Colonic mucosa (tissue), 4 donors: ENCODE measurements around the gene TRMT44. TPM values are rescaled to one million over a fixed set of nuclear protein-coding genes. Genes with fewer than 3 reads are reported as not detected.

ENCODE experiments used
- DNase-seq: peaks from one replicate; pipeline ENCODE4 v3.0.0-alpha.2; 2020
- H3K27ac ChIP-seq: fragments of 200-600 bp; one replicate; pipeline ENCODE4 v1.8.0; 2021
- H3K27me3 ChIP-seq: fragments of 200-600 bp; one replicate; pipeline ENCODE4 v1.8.0; 2021
- H3K36me3 ChIP-seq: fragments of 200-600 bp; one replicate; pipeline ENCODE4 v1.8.0; 2021
- H3K4me1 ChIP-seq: fragments of 200-600 bp; one replicate; pipeline ENCODE4 v1.8.0; 2021; ENCODE audit warnings: mild to moderate bottlenecking
- H3K4me3 ChIP-seq: fragments of 200-600 bp; one replicate; pipeline ENCODE4 v1.8.0; 2021
- H3K9ac ChIP-seq, 2 donors: one replicate each; pipeline ENCODE4 v1.7.0; 2013; ENCODE audit warnings: control low read depth in 2 of 2, low read depth in 2 of 2, low read length in 2 of 2
- H3K9me3 ChIP-seq: fragments of 200-600 bp; one replicate; pipeline ENCODE4 v1.8.0; 2021
- intact Hi-C: fragments of 100-400 bp; cut with DNase I; formaldehyde crosslinking; loops from one replicate; pipeline ENCODE4 v1.14.1; 2022
- total RNA-seq, 2 donors: library from RNA; stranded (reverse); fragmentation: NEBNext Ultra II Directional in 1 of 2; extraction: Animal tissue kit (Norgen Biotek cat#: 25700) in 1 of 2; gene quantifications; one replicate each; pipeline ENCODE4 v1.2.1, GENCODE V29; 2021
- TF ChIP-seq, protein P1 (sequence below): fragments of 200-600 bp; IDR thresholded peaks from one replicate; pipeline ENCODE4 v1.8.0; 2022; ENCODE audit warnings: antibody characterized with exemption, mild to moderate bottlenecking
- donor health status: healthy.
- donor health status: DM: no; HTN: no; CAD: no.
- donor health status: DM: no; HTN: no; CAD: no.

TRMT44 gene
- total RNA-seq, 2 donors from 2014 or later: 10.3 to 15.6 TPM

DNA sequence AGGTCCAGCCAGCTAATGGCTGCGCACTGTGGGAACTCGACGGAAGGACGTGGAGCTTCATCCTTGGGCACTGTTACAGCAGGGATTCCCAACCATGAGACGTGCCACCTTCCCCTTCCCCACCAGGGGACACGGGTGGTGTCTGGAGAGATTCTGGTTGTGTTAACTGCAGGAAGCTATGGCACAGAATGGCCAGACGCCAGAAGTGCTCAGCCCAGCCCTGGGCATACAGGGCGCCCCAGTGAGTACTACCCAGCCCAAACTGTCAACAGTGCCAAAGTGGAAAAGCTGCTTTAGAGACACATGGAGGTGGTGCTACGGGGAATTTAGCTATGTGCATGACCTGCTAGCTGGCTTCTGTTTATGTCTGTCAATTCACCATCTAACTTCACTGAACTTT is 32.8 kb upstream of the TRMT44 start:
- Histone ChIP-seq H3K9ac (peak overlapping the region in 1 of 2 donors; percentile 20), H3K9me3 (no peaks in the 10 kb centered on the region), H3K27me3 (no peaks in the 10 kb centered on the region), H3K27ac (no peak overlapping the region), H3K36me3 (no peaks in the 10 kb centered on the region), H3K4me3 (no peak overlapping the region), H3K4me1 (no peaks in the 10 kb centered on the region)
- intact Hi-C loops: no loop called here
- TF ChIP-seq, protein P1, sequence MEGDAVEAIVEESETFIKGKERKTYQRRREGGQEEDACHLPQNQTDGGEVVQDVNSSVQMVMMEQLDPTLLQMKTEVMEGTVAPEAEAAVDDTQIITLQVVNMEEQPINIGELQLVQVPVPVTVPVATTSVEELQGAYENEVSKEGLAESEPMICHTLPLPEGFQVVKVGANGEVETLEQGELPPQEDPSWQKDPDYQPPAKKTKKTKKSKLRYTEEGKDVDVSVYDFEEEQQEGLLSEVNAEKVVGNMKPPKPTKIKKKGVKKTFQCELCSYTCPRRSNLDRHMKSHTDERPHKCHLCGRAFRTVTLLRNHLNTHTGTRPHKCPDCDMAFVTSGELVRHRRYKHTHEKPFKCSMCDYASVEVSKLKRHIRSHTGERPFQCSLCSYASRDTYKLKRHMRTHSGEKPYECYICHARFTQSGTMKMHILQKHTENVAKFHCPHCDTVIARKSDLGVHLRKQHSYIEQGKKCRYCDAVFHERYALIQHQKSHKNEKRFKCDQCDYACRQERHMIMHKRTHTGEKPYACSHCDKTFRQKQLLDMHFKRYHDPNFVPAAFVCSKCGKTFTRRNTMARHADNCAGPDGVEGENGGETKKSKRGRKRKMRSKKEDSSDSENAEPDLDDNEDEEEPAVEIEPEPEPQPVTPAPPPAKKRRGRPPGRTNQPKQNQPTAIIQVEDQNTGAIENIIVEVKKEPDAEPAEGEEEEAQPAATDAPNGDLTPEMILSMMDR: no peak
- DNase-seq: no peak

DNA sequence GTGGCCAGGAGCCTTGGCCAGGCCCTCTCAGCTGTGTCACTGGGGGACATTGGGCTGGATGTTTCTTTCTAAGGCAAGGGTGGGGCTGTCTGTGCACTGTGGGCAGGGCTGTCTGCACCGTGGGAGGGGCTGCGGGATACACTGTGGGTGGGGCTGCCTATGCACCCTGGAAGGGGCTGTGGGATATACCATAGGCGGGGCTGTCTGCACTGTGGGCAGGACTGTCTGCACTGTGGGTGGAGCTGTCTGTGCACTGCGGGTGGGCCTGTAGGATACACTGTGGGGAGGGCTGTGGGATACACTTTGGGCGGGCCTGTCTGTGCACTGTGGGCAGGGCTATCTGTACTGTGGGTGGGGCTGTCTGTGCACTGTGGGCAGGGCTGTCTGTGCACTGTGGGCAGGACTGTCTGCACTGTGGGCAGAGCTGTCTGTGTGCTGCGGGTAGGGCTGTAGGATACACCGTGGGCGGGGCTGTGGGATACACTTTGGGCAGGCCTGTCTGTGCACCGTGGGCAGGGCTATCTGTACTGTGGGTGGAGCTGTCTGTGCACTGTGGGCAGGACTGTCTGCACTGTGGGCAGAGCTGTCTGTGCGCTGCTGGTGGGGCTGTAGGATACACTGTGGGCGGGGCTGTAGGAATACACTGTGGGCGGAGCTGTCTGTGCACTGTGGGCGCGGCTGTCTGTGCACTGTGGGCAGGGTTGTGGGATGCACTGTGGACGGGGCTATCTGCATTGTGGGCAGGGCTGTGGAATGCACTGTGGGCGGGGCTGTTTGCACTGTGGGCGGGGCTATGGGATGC is 31.1 kb upstream of the TRMT44 start:
- Histone ChIP-seq H3K4me1 (no peaks in the 10 kb centered on the region), H3K27ac (no peak overlapping the region), H3K9me3 (no peaks in the 10 kb centered on the region), H3K36me3 (no peaks in the 10 kb centered on the region), H3K4me3 (no peak overlapping the region), H3K27me3 (no peaks in the 10 kb centered on the region), H3K9ac (no peak overlapping the region)
- intact Hi-C loops: no loop called here
- TF ChIP-seq, protein P1: no peak
- DNase-seq: peak; percentile 62

- DNase-seq: no peak
- Histone ChIP-seq H3K4me1 (no peaks in the 10 kb centered on the region), H3K9me3 (no peaks in the 10 kb centered on the region), H3K27me3 (no peaks in the 10 kb centered on the region), H3K4me3 (no peak overlapping the region), H3K36me3 (no peaks in the 10 kb centered on the region), H3K27ac (no peak overlapping the region), H3K9ac (no peak overlapping the region)
- intact Hi-C loops: no loop called here
- TF ChIP-seq, protein P1: no peak
Measured at GRCh38 chr4:8410066-8410625, 30.4 kb upstream of the TRMT44 start.

DNA sequence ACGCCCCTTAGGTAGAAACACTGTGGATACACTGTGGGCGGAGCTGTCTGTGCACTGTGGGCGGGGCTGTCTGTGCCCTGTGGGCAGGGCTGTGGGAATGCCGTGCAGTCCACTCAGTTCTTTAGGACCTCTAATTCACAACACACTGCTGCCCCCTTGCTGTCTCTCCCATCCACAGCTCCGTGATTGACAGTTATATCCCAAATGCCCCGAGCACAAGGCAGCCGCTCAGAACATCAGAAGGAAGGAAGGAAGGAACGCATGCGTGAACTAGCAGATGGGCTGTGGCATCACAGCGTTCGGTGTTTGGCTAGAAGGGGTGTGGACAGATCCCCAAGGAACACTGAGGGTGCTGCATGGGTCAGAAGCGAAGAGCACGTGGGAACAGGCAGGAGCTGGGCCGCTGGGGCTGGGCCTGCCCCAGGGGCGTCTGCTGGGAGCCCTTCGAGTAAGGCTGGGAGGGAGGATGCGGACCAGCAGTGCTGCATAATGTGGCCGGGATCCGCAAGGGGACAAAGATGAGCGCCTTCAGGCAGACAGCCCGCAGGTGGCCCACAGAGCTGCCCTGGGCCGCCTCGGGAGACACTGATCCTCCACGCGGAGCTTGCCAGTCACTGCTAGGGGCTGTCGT is 29.8 kb upstream of the TRMT44 start:
- Histone ChIP-seq H3K27ac (no peak overlapping the region), H3K4me1 (no peaks in the 10 kb centered on the region), H3K9me3 (no peaks in the 10 kb centered on the region), H3K27me3 (no peaks in the 10 kb centered on the region), H3K9ac (no peak overlapping the region), H3K4me3 (no peak overlapping the region), H3K36me3 (no peaks in the 10 kb centered on the region)
- intact Hi-C loops: no loop called here
- peak; percentile 70 for DNase-seq
- TF ChIP-seq, protein P1: no peak

GRCh38 chr4:8411351-8412180 is 29.0 kb upstream of the TRMT44 start:
- Histone ChIP-seq H3K9ac (no peak overlapping the region), H3K27ac (no peak overlapping the region), H3K36me3 (no peaks in the 10 kb centered on the region), H3K4me3 (no peak overlapping the region), H3K9me3 (no peaks in the 10 kb centered on the region), H3K27me3 (no peaks in the 10 kb centered on the region), H3K4me1 (no peaks in the 10 kb centered on the region)
- intact Hi-C loops: no loop called here
- TF ChIP-seq, protein P1: no peak
- no peak for DNase-seq
